ENCODE measurements around the gene LAMA2.

DNA sequence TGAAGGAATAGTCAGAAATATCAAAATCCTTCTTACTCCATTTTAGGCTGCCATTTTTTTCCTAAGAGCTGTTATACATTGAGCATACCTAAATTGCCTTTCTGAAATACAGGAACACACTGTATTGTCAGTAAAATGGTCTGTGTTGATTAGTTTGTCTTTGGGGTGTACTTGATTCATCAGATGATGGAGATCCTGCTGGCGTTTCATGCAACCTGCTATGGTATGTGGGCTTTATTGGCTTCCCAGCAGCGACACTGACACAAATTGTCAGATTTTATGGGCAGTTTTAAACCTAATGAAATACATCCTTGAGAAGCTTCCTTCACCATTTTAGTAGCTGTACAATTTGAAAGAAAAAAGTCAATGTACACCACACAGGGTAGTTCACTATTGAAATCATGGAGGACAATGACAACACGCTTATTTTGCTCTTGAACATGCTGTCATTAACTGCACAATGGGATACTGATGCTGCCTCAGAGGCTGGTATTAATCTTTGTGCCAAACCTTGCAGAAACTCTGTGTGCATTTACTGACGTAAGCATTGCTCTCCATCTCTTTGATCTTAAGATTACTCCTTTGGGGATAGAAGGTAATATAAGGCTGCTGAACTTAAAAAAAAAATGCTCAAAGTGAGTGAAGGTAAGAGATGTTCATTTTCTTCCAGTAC is 124.9 kb downstream of the LAMA2 start:
- TF ChIP-seq, protein P1, sequence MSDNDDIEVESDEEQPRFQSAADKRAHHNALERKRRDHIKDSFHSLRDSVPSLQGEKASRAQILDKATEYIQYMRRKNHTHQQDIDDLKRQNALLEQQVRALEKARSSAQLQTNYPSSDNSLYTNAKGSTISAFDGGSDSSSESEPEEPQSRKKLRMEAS (IDR thresholded peaks at IDR 0.05) = no peak
- TF ChIP-seq NFIC (IDR thresholded peaks at IDR 0.05) (no peak), RAD21 (IDR thresholded peaks at IDR 0.05; ENCODE audit: low read depth) (no peak), CEBPB (IDR thresholded peaks at IDR 0.05) (no peak), FOXM1 (IDR thresholded peaks at IDR 0.05; ENCODE audit: borderline replicate concordance, low read depth) (no peak)
